SK-N-SH treated with all-trans-retinoic acid at 6 μM for 48 hours (cell line): ENCODE results near the gene CCR3.

Experiments
- ATAC-seq: fragments of 200-7000 bp; cut with Tn5 transposase; 3 replicates; pipeline ENCODE4 v1.9.1; 2020; ENCODE audit warnings: mild to moderate bottlenecking, moderate library complexity
- ARNTL ChIP-seq: fragments of 450-650 bp; formaldehyde crosslinking; IDR thresholded peaks from 2 replicates; pipeline ENCODE4 v1.5.0; 2020; ENCODE audit warnings: low read depth, mild to moderate bottlenecking, moderate library complexity, borderline replicate concordance
- BACH2 ChIP-seq: fragments of 250-450 bp; sonication (Bioruptor Pico); IDR thresholded peaks from 2 replicates; pipeline ENCODE4 v1.9.0; 2021; ENCODE audit warnings: mild to moderate bottlenecking, borderline replicate concordance
- CREB5 ChIP-seq: fragments of 250-450 bp; sonication (Bioruptor Pico); IDR thresholded peaks from 2 replicates; pipeline ENCODE4 v1.5.1; 2020; ENCODE audit warnings: low read depth, mild to moderate bottlenecking, moderate library complexity
- CSDC2 ChIP-seq: fragments of 250-450 bp; sonication (Bioruptor Pico); IDR thresholded peaks from 2 replicates; pipeline ENCODE4 v1.5.0; 2020; ENCODE audit warnings: mild to moderate bottlenecking, moderate library complexity
- CSRNP3 ChIP-seq: fragments of 250-450 bp; sonication (Bioruptor Pico); IDR thresholded peaks from 2 replicates; pipeline ENCODE4 v1.5.1; 2021; ENCODE audit warnings: mild to moderate bottlenecking, moderate library complexity
- ESRRG ChIP-seq: fragments of 250-450 bp; sonication (Bioruptor Pico); IDR thresholded peaks from 2 replicates; pipeline ENCODE4 v1.6.1; 2021; ENCODE audit warnings: mild to moderate bottlenecking
- ISL1 ChIP-seq: fragments of 250-450 bp; sonication (Bioruptor Pico); IDR thresholded peaks from 2 replicates; pipeline ENCODE4 v2.1.2; 2022; ENCODE audit warnings: mild to moderate bottlenecking, moderate library complexity
- OSR1 ChIP-seq: fragments of 250-450 bp; sonication (Bioruptor Pico); IDR thresholded peaks from 2 replicates; pipeline ENCODE4 v1.8.0; 2022; ENCODE audit warnings: moderate library complexity, mild to moderate bottlenecking, inconsistent platforms
- POU6F1 ChIP-seq: fragments of 250-450 bp; sonication (Bioruptor Pico); IDR thresholded peaks from 2 replicates; pipeline ENCODE4 v1.8.0; 2021; ENCODE audit warnings: low read depth, mild to moderate bottlenecking, moderate library complexity, borderline replicate concordance
- PPARA ChIP-seq: fragments of 250-450 bp; sonication (Bioruptor Pico); IDR thresholded peaks from 2 replicates; pipeline ENCODE4 v1.5.0; 2020; ENCODE audit warnings: mild to moderate bottlenecking, borderline replicate concordance
- RARB ChIP-seq: fragments of 250-450 bp; sonication (Bioruptor Pico); IDR thresholded peaks from 2 replicates; pipeline ENCODE4 v1.8.0; 2021; ENCODE audit warnings: mild to moderate bottlenecking, moderate library complexity
- SNAI2 ChIP-seq: fragments of 250-450 bp; sonication (Bioruptor Pico); IDR thresholded peaks from 2 replicates; pipeline ENCODE4 v1.5.0; 2020; ENCODE audit warnings: mild to moderate bottlenecking, moderate library complexity
- TCF4 ChIP-seq: fragments of 250-450 bp; sonication (Bioruptor Pico); IDR thresholded peaks from 2 replicates; pipeline ENCODE4 v1.8.0; 2021; ENCODE audit warnings: mild to moderate bottlenecking, moderate library complexity, borderline replicate concordance
- TOX ChIP-seq: fragments of 250-450 bp; sonication (Bioruptor Pico); IDR thresholded peaks from 2 replicates; pipeline ENCODE4 v1.8.0; 2021; ENCODE audit warnings: mild to moderate bottlenecking, moderate library complexity, borderline replicate concordance
- TSHZ2 ChIP-seq: fragments of 250-450 bp; sonication (Bioruptor Pico); IDR thresholded peaks from 2 replicates; pipeline ENCODE4 v1.5.0; 2020; ENCODE audit warnings: mild to moderate bottlenecking, moderate library complexity
- ZC3H10 ChIP-seq: fragments of 250-450 bp; sonication (Bioruptor Pico); IDR thresholded peaks from 2 replicates; pipeline ENCODE4 v1.5.1; 2021; ENCODE audit warnings: mild to moderate bottlenecking, moderate library complexity
- ZFP3 ChIP-seq: fragments of 250-450 bp; sonication (Bioruptor Pico); IDR thresholded peaks from 2 replicates; pipeline ENCODE4 v1.5.0; 2020; ENCODE audit warnings: mild to moderate bottlenecking, moderate library complexity
- ZFP30 ChIP-seq: fragments of 450-650 bp; formaldehyde crosslinking; IDR thresholded peaks from 2 replicates; pipeline ENCODE4 v1.5.0; 2022; ENCODE audit warnings: mild to moderate bottlenecking, moderate library complexity
- ZNF565 ChIP-seq: fragments of 450-650 bp; formaldehyde crosslinking; conservative IDR thresholded peaks from 2 replicates; pipeline ENCODE4 v1.5.0; 2020; ENCODE audit warnings: low read depth, mild to moderate bottlenecking, moderate library complexity
- ZNF70 ChIP-seq: fragments of 450-650 bp; formaldehyde crosslinking; IDR thresholded peaks from 2 replicates; pipeline ENCODE4 v1.5.0; 2020; ENCODE audit warnings: mild to moderate bottlenecking, moderate library complexity
- ZNF8 ChIP-seq: fragments of 450-650 bp; formaldehyde crosslinking; IDR thresholded peaks from 2 replicates; pipeline ENCODE4 v1.5.0; 2020; ENCODE audit warnings: mild to moderate bottlenecking, moderate library complexity

The CCR3 gene

GRCh38 chr3:46242120-46242519, at the start of gene CCR3:
CCR3 (plus strand) TSS chr3:46242460; CDS start chr3:46265159, 22,699 bp downstream.
- no peak for ATAC-seq
- no peak for TF ChIP-seq CSDC2
- no peak for TF ChIP-seq ZNF8
- TF ChIP-seq, all 23 proteins: peak for 0

GRCh38 chr3:46192939-46193338, 49.3 kb upstream of the CCR3 start:
- no peak for TF ChIP-seq ARNTL (CRISPR knock-in tag)
- no peak for TF ChIP-seq ESRRG (CRISPR knock-in tag)
- TF ChIP-seq RARB (CRISPR knock-in tag): no peak
- no peak for TF ChIP-seq SNAI2 (CRISPR knock-in tag)
- TF ChIP-seq TCF4 (CRISPR knock-in tag): no peak
- no peak for TF ChIP-seq TOX (CRISPR knock-in tag)
- no peak for TF ChIP-seq CSDC2
- no peak for TF ChIP-seq TSHZ2 (CRISPR knock-in tag)
- no peak for TF ChIP-seq BACH2
- no peak for TF ChIP-seq ZFP3
- no peak for TF ChIP-seq ZNF70 (CRISPR knock-in tag)
- TF ChIP-seq CREB5 (CRISPR knock-in tag): no peak
- TF ChIP-seq ZFP30 (CRISPR knock-in tag): no peak
- TF ChIP-seq CSRNP3 (CRISPR knock-in tag): no peak
- TF ChIP-seq ISL1 (CRISPR knock-in tag): no peak
- no peak for TF ChIP-seq ZC3H10 (CRISPR knock-in tag)
- no peak for ATAC-seq

GRCh38 chr3:46193436-46193835, 48.8 kb upstream of the CCR3 start:
- TF ChIP-seq POU6F1 (CRISPR knock-in tag): no peak
- no peak for TF ChIP-seq ESRRG (CRISPR knock-in tag)
- no peak for TF ChIP-seq ISL1 (CRISPR knock-in tag)
- no peak for TF ChIP-seq ZC3H10 (CRISPR knock-in tag)
- no peak for TF ChIP-seq BACH2
- no peak for TF ChIP-seq OSR1 (CRISPR knock-in tag)
- TF ChIP-seq SNAI2 (CRISPR knock-in tag): no peak
- no peak for TF ChIP-seq PPARA (CRISPR knock-in tag)
- no peak for TF ChIP-seq TCF4 (CRISPR knock-in tag)
- TF ChIP-seq CREB5 (CRISPR knock-in tag): no peak
- no peak for TF ChIP-seq ZNF565
- TF ChIP-seq ZNF70 (CRISPR knock-in tag): no peak
- TF ChIP-seq RARB (CRISPR knock-in tag): no peak
- ATAC-seq: no peak
